D721Med (cell line): ENCODE measurements around the gene SLC27A1.
A peak's percentile ranks its signal among the peaks of the same experiment; 100 is the strongest.

ENCODE experiments used
- DNase-seq: peaks from one replicate; pipeline ENCODE4 v3.0.0; 2011; ENCODE audit warnings: low spot score; ENCODE audit not compliant: insufficient read length
- FAIRE-seq: peaks from 2 replicates; lab custom pipeline; 2011; peaks lifted over from hg19 to GRCh38; lab: Jason Lieb, UNC
- TF ChIP-seq, protein P1 (sequence below): IDR thresholded peaks from 2 replicates; pipeline ENCODE4 v1.5.1; 2012; ENCODE audit warnings: mild to moderate bottlenecking, control low read depth; ENCODE audit not compliant: insufficient read depth; ENCODE audit errors: missing control alignments

The SLC27A1 gene

GRCh38 chr19:17534767-17535166, 64.4 kb downstream of the SLC27A1 start:
- FAIRE-seq (no peak), DNase-seq (no peak)
- TF ChIP-seq, protein P1, sequence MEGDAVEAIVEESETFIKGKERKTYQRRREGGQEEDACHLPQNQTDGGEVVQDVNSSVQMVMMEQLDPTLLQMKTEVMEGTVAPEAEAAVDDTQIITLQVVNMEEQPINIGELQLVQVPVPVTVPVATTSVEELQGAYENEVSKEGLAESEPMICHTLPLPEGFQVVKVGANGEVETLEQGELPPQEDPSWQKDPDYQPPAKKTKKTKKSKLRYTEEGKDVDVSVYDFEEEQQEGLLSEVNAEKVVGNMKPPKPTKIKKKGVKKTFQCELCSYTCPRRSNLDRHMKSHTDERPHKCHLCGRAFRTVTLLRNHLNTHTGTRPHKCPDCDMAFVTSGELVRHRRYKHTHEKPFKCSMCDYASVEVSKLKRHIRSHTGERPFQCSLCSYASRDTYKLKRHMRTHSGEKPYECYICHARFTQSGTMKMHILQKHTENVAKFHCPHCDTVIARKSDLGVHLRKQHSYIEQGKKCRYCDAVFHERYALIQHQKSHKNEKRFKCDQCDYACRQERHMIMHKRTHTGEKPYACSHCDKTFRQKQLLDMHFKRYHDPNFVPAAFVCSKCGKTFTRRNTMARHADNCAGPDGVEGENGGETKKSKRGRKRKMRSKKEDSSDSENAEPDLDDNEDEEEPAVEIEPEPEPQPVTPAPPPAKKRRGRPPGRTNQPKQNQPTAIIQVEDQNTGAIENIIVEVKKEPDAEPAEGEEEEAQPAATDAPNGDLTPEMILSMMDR, result no peak

DNA sequence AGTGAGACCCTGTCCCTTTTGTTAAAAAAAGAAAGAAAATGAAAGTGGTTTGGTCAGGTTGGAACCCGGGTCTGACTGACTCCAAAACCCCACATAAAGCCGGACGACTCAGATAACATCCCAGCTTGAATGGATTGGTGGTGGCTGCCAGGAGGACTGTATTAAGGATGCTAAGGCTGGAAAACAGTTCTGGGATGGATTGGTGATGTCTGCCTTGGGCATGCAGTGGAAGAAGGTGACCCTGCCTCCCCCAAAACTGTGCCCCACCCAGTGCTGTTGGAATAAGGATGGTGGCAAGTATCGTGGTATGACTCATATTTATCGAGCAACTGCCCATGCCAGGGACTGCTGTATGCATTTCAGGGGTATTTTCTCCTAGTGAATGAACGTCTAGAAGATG, 66.6 kb downstream of the SLC27A1 start:
- DNase-seq (no peak), FAIRE-seq (no peak)
- TF ChIP-seq, protein P1, result no peak

DNA sequence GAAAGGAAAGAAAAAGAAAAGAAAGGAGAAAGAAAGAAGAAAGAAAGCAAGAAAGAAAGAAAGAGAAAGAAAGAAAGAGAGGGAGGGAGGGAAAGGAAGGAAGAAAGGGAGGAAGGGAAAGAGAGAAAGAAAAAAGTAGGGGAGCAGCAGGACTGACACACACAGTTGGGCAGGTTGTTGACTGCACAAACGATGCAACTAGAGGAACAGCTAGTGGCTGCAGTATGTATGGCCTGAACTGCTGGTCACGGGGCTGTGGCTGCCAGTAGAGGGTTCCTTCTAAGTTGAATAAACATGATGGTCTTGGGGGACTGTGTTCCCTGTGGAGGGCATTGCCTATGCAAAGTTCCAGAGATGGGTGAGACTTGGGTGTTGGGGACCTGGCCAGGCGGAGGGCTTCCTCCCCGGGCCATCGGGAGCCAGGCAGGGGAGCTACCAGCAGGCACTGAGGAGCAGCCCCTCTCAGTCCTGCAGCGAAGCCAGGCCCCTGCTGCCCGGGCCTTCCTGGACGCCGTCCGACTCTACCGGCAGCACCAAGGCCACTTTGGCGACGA, 68.4 kb downstream of the SLC27A1 start:
- FAIRE-seq (no peak), DNase-seq (no peak)
- TF ChIP-seq, protein P1, result no peak

DNA sequence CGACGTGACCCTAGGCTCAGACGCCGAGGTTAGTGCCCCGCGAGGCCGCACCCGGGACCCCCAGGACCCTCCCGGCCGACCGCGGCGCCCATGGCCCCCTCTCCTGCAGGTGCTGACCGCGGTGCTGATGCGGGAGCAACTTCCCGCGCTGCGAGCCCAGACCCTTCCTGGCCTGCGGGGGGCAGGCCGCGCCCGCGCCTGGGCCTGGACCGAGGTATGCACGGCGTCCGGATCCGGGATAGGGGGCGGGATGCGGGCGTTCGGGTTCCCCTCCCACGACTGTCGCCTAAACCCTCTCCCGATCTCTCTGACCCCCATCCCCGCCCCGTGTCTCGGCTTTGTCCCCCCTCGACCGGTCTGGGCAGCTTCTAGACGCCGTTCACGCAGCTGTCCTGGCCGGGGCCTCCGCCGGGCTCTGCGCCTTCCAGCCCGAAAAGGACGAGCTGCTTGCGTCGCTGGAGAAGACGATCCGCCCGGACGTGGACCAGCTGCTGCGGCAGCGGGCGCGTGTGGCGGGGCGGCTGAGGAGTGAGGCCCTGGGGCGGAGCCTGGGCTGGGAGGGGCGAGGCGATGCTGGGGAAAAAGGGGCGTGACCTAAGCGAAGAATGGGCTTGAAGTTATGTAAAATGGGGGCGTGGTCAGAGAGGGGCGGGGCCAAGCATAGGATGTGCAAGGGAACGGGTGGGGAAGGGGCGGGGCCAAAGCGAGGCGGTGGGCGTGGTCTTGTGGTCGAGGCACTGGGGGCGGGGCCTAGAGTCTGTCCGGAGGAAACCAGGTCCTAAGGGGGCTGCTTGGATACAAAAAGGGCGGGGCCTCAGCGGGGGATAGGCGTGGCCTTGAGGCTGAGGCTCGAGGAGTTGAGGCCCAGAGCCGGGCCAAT, 69.2 kb downstream of the SLC27A1 start:
- DNase-seq, result peak; percentile 97
- TF ChIP-seq, protein P1, result no peak
- no peak for FAIRE-seq

DNA sequence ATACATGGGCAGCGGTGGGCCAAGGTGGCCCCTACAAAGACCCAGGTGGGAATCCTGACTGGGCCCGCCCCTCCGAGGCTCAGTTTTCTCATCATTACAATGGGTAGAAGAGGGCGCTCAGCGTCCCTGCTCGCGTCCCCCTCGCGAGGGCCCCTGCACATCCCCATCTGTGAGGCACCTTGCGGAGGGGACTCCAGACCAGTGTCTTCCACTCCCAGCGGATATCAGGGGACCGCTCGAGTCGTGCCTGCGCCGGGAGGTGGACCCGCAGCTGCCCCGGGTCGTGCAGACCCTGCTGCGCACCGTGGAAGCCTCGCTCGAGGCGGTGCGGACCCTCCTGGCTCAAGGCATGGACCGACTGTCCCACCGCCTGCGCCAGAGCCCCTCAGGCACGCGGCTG, 69.8 kb downstream of the SLC27A1 start:
- TF ChIP-seq, protein P1, result no peak
- FAIRE-seq, result no peak

DNA sequence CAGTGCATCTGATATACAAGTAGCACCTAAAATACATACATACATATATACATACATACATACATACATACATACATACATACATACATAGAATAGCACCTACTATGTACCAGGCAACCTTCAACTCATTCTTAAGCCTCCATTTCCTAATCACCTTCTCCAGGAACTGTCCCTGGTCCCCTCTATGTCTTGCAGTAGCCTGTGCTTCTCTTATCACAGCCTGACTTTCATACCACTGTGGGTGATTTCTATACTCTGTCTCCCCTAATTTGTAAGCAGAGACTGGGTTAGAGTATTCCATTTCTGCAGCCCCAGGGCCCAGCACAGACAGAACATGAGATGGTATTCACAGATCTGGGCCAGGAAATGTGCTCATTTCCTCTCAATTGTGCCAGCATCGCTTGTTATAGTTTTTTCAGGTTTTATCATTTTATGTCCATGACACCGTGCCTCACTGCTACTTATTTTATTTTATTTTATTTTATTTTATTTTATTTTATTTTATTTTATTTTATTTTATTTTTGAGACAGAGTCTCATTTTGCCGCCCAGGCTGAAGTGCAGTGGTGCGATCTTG, 70.9 kb downstream of the SLC27A1 start:
- DNase-seq (no peak), FAIRE-seq (no peak)
- TF ChIP-seq, protein P1, result no peak

More for the DNA sequence above, 69.8 kb downstream of the SLC27A1 start:
- DNase-seq, result no peak
